Skeletal muscle satellite cell (primary cell): Measurements from ENCODE around the gene YAP1.
A peak's percentile ranks its signal among the peaks of the same experiment; 100 is the strongest.

Experiments
- H3K27me3 ChIP-seq: 2 replicates; pipeline ENCODE4 v1.7.0; 2013; ENCODE audit warnings: low read length; ENCODE audit not compliant: control insufficient read depth, insufficient read depth
- H3K36me3 ChIP-seq: 2 replicates; pipeline ENCODE4 v1.7.0; 2013; ENCODE audit warnings: mild to moderate bottlenecking, control low read depth, low read length; ENCODE audit not compliant: insufficient read depth
- H3K4me1 ChIP-seq: 2 replicates; pipeline ENCODE4 v1.7.0; 2013; ENCODE audit warnings: low read length; ENCODE audit not compliant: control insufficient read depth, insufficient read depth
- H3K4me2 ChIP-seq: 2 replicates; pipeline ENCODE4 v1.7.0; 2013; ENCODE audit warnings: mild to moderate bottlenecking, low read length
- H3K4me3 ChIP-seq: 2 replicates; pipeline ENCODE4 v1.7.0; 2013; ENCODE audit warnings: low read length
- H3K9ac ChIP-seq: 2 replicates; pipeline ENCODE4 v1.7.0; 2013; ENCODE audit warnings: mild to moderate bottlenecking, low read depth, low read length, moderate library complexity
- H3K9me3 ChIP-seq: replicated peaks from 2 replicates; pipeline ENCODE4 v1.7.0; 2013; ENCODE audit warnings: mild to moderate bottlenecking, control low read depth, low read length

The YAP1 gene

DNA sequence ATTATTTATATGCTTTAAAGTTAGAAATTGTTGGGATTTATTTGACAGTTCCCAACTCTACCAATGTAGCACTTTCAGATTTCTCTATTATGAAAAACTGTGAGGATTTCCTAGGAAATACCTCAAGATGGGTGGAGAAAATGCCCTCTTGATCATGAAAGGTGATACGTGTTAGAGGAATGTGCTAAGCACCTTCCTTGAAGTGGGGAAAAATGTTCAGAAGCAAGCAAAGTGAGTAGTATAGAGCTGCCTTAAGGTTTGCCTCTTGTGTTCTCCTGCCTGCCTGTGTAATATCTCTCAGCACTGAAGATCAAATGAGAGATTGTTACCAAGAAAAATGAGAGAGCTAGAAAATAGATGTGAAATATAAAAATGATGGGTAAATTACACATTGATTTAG lies 58.2 kb downstream of the YAP1 start:
- peaks cover 49% of the 10 kb centered on the region for H3K4me1 ChIP-seq
- no peaks in the 10 kb centered on the region for H3K27me3 ChIP-seq
- H3K36me3 ChIP-seq = peaks cover 3% of the 10 kb centered on the region
- no peak overlapping the region for H3K9ac ChIP-seq
- no peak overlapping the region for H3K4me3 ChIP-seq
- H3K4me2 ChIP-seq = no peak overlapping the region
- no peaks in the 10 kb centered on the region for H3K9me3 ChIP-seq

DNA sequence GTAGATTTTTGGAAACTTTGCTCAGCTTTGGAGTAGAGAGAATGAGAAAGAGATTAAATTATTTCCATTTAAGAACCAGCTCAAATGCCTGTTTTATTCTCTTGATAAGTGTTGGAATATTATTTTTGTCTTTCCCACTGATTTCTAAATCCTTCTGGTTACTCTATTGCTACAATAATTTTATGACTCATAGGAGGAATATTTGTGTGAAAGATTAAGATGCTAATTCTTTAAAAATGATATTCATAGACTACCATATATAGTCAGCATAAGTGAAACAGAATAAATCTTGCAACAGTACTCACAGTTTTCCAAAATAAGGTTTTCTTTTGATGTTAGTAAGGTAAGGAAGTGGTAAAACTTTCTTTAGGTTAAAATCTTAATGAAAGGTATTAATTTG lies 60.9 kb downstream of the YAP1 start:
- peaks cover 12% of the 10 kb centered on the region for H3K36me3 ChIP-seq
- H3K4me1 ChIP-seq = peaks cover 49% of the 10 kb centered on the region
- H3K27me3 ChIP-seq = no peaks in the 10 kb centered on the region
- H3K9ac ChIP-seq = peak overlapping the region; percentile 75
- H3K9me3 ChIP-seq = no peaks in the 10 kb centered on the region
- H3K4me3 ChIP-seq = peak overlapping the region; percentile 21
- H3K4me2 ChIP-seq = peak overlapping the region; percentile 69

DNA sequence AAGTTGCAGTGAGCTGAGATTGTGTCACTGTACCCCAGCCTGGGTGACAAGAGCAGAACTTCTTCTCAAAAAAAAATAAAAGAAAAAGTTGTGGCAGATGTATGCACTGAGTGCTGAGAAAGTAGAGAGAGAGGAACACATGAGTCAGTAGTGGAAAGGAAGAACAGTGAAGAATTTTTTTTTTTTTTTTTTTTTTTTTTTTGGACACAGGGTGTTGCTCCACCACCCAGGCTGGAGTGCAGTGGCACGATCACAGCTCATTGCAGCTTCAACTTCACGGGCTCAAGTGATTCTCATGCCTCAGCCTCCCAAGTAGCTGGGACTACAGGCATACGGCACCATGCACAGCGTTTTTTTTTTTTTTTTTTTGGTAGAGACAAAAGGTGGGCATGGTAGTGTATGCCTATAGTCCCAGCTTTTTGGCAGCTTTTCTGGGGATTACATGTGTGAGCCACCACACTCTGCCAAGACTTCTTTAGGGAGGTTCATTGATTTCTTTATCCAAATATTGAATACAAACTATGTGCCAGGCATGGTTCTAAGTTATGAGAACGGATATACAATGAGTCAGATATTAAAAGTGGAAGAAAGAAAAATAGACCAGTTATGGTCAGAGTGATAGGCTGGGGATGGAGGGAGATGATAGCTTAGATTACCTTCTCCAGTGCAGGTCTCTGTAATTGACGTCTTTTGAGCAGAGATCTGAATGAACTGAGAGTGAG lies 62.0 kb downstream of the YAP1 start:
- Histone ChIP-seq H3K4me1 (peaks cover 56% of the 10 kb centered on the region), H3K4me3 (peak overlapping the region; percentile 12)

DNA sequence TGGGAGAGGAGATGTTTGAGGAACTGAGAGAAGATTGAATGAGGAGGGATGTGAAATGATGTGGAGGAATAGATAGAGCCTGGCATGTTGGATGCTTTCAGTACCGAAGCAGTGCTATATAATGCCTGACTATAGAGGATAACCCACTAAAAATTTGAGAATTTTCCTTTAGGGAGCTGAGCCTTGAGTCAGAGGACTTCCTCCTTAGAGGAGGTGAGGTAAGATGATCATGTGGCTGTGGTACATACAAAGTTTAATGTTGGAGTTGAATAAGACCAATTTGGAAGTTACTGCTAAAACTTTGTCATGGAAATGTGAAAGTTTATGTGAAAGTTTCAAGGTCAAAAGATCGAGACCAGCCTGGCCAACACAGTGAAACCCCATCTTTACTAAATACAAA lies 66.9 kb downstream of the YAP1 start:
- Histone ChIP-seq H3K27me3 (no peaks in the 10 kb centered on the region), H3K4me3 (no peak overlapping the region), H3K9me3 (no peaks in the 10 kb centered on the region), H3K4me2 (no peak overlapping the region), H3K9ac (no peak overlapping the region), H3K36me3 (peaks cover 24% of the 10 kb centered on the region), H3K4me1 (peaks cover 42% of the 10 kb centered on the region)

More for the DNA sequence above, 62.0 kb downstream of the YAP1 start:
- H3K9me3 ChIP-seq = no peaks in the 10 kb centered on the region
- peak overlapping the region; percentile 69 for H3K4me2 ChIP-seq
- H3K27me3 ChIP-seq = no peaks in the 10 kb centered on the region
- H3K36me3 ChIP-seq = peaks cover 14% of the 10 kb centered on the region
- peak overlapping the region; percentile 63 for H3K9ac ChIP-seq

DNA sequence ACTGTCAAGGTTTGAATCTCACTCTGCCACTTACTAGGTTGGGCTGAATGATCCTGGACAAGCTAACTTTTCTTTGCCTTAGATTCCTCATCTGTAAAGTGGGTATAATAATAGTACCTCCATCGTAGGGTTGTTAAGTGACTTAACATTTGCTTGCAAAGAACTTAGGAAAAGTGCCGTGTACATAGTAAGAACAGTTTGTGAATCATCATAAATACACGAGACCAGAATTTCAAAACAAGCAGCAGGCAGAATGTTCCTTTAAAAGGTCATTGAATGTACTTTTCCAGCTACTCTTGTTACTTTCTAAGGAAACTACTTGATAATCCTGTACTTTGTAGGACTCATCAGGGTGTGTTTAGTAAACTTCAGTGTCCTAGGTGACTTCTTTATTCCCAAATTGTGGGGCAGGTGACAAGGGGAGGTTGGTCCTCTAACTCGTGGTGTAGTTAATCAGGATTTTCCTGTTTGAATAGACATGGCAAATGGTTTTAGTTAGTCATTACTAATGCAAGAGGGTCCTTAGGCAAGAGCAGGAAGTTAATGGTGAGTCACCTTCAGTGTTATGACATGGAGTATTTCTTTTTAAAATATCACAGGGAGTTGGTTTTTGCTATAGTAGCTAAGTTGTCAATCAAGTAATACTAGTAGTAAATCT lies 67.9 kb downstream of the YAP1 start:
- Histone ChIP-seq H3K4me2 (peak overlapping the region; percentile 73), H3K27me3 (no peaks in the 10 kb centered on the region), H3K9ac (peak overlapping the region; percentile 47), H3K9me3 (no peaks in the 10 kb centered on the region), H3K36me3 (peaks cover 24% of the 10 kb centered on the region), H3K4me1 (peaks cover 33% of the 10 kb centered on the region), H3K4me3 (peak overlapping the region; percentile 41)

DNA sequence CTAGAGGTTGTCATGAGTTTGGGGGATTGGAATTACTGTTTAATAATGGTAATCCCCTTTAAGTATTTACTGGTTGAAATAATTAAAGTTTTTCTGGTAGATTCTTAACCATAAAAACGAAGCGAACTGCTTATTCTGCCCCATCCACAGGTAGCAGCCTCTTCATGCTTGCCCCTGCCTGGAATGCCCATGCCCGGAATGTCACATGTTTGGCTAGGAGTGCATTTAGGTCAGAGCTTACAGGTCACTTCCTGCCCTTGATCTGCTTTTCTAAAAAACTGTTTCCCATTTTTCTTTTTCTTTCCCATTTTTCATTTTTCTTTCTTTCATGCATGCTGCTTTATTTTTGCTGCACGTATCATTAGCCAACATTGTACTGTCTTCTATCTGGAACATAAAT lies 69.1 kb downstream of the YAP1 start:
- Histone ChIP-seq H3K4me3 (no peak overlapping the region), H3K27me3 (no peaks in the 10 kb centered on the region), H3K9ac (no peak overlapping the region), H3K36me3 (peaks cover 28% of the 10 kb centered on the region), H3K9me3 (no peaks in the 10 kb centered on the region), H3K4me1 (peaks cover 29% of the 10 kb centered on the region), H3K4me2 (no peak overlapping the region)

DNA sequence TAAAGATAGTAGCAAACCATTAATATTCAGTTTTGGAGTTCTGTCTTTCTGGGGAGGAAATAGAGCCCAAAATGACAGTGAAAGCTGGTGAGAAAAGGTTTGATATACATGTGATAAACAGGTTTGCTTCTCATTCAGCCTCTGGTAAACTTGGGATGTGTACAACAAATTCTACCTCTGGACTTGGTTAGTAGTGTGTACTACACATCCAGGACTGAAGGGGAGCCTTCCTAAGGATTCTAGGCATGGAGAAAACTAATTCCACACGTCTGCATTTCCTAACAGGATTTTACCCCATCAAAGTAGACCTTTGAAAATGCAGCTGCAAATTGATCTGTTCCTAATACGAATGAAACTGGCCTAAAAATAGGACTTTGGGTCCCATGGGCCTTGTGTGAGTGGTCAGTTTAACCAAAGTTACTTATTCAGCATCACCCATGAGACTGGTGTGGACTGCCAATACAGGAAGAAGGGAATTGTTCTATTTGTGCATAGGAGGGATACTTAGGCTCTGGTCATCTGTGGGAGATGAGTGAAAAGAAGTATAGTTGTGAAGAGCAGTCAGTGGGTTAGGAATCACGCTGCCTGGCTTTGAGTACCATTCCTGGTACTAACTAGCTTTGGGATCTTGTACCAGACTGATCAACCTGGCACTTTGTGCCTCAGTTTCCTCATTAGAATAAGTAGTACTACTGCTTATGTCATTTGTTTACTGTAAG lies 74.2 kb downstream of the YAP1 start:
- no peak overlapping the region for H3K4me2 ChIP-seq
- no peaks in the 10 kb centered on the region for H3K9me3 ChIP-seq
- H3K9ac ChIP-seq = no peak overlapping the region
- peaks cover 19% of the 10 kb centered on the region for H3K4me1 ChIP-seq
- no peak overlapping the region for H3K4me3 ChIP-seq
- peaks cover 17% of the 10 kb centered on the region for H3K36me3 ChIP-seq
- no peaks in the 10 kb centered on the region for H3K27me3 ChIP-seq

DNA sequence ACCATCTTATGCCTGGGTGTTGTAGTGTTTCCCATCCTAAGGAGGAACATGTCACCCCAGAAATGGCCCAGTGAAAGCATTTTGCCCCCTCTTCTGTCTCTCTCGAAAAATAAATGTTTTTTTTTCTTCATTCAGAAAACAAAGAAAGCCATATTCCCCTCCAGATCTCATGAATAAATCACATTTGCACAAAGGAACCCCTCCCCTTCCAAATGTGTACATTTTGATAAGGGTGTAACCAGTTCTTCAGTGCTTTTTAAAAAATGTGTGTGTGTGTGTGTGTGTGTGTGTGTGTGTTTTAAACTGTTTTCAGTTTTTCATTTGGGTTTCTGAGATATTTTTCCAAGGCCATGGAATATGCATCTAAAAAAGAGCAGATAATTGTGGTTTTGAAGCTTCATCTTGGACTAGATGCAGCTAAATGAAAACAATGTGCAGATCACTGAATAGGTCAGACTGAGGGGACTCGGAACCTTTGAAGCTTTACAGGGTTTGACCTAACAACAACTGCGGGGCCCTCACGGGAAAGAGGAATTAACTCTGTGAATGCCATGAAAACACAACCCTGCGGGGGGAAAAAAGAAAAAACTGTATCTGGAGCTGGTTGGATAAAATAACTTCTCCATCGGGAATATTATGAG lies 76.4 kb downstream of the YAP1 start:
- H3K4me1 ChIP-seq = peaks cover 17% of the 10 kb centered on the region
- no peak overlapping the region for H3K4me3 ChIP-seq
- H3K36me3 ChIP-seq = peaks cover 13% of the 10 kb centered on the region
- no peaks in the 10 kb centered on the region for H3K9me3 ChIP-seq
- H3K27me3 ChIP-seq = no peaks in the 10 kb centered on the region
- no peak overlapping the region for H3K9ac ChIP-seq
- no peak overlapping the region for H3K4me2 ChIP-seq

DNA sequence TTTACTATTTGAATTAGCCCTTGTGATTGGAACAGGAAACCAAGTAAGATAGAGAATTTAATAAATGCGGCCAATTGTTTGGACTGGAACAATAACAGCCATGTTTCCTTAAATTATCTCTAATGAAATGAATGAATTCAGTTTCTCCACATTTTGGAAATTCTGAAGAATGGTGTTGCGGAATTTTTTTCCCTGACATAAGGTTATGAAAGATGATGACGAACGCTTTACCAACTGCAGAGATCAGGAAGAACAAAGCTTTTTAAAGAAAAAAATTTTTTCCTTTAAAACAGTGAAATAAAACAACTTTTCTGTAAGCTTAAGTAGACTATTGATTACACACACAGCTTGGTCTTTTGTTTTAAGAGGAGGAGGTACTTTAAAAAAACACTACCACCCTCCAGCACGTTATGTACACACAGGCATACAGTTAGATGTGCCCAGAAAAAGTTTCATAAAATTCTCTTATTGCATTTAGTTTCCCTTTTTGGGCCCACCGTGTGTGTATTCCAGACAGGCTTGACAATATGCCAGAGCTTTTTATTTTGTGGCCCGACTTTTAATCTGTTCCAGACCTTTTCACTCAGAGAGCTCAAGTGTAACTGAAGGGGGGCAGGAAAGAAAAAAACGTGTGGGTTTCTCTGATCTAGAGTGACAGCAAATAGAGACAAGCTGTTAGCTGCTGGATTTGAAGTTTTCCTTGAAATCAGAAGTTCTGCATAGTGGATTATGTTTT lies 77.3 kb downstream of the YAP1 start:
- Histone ChIP-seq H3K36me3 (peaks cover 13% of the 10 kb centered on the region), H3K9ac (no peak overlapping the region), H3K4me1 (peaks cover 17% of the 10 kb centered on the region), H3K27me3 (no peaks in the 10 kb centered on the region), H3K4me3 (no peak overlapping the region), H3K4me2 (peak overlapping the region; percentile 23), H3K9me3 (no peaks in the 10 kb centered on the region)

DNA sequence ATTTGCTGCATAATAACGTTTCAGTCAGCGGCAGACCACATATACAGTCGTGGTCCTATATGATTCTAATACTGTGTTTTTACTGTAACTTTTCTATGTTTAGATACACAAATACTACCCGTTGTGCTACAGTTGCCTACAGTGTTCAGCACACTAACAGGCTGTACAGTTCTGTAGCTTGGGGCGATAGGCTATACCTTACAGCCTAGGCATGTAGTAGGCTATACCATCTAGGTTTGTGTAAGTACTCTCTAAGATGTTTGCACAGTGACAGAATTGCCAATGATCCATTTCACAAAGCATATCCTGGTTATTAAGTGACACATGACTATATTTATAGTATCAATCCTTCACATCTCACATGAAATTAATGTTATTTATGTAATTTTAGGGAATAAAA lies 78.2 kb downstream of the YAP1 start:
- Histone ChIP-seq H3K36me3 (peaks cover 10% of the 10 kb centered on the region), H3K9ac (no peak overlapping the region)

DNA sequence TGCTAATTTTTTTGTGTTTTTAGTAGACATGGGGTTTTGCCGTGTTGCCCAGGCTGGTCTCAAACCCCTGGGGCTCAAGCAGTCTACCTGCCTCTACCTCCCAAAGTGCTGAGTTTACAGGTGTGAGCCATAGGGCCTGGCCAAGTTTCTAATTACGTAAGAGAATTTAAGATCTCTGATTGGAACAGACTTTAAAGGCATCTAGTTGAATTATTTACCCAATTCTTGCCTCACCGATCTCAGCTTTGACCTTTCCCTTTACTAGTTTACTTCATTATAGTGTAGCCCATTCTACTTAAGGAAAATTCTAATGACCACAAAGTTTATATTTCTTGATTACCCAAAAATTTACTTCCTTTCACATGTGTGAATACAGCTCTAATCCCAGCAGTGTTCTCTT lies 81.6 kb downstream of the YAP1 start:
- H3K9me3 ChIP-seq = no peaks in the 10 kb centered on the region
- H3K36me3 ChIP-seq = peaks cover 11% of the 10 kb centered on the region

More for the DNA sequence above, 78.2 kb downstream of the YAP1 start:
- Histone ChIP-seq H3K4me2 (no peak overlapping the region), H3K9me3 (no peaks in the 10 kb centered on the region), H3K4me1 (peaks cover 17% of the 10 kb centered on the region), H3K27me3 (no peaks in the 10 kb centered on the region), H3K4me3 (no peak overlapping the region)

More for the DNA sequence above, 81.6 kb downstream of the YAP1 start:
- H3K4me3 ChIP-seq = no peak overlapping the region
- no peak overlapping the region for H3K9ac ChIP-seq
- H3K4me1 ChIP-seq = peaks cover 19% of the 10 kb centered on the region
- no peak overlapping the region for H3K4me2 ChIP-seq
- no peaks in the 10 kb centered on the region for H3K27me3 ChIP-seq
